ENCODE results near the gene TOE1. TPM values are rescaled to one million over a fixed set of nuclear protein-coding genes. Genes with fewer than 3 reads are reported as not detected.
"Not testable (repeated sequence)": the region's sequence is repeated elsewhere in the genome, so short reads cannot be mapped to it uniquely, and the experiment has no call there.

The TOE1 gene
- total RNA-seq, 1 donor from 2014 or later: 21.6 TPM

- DNase-seq: peak; percentile 21
Measured at GRCh38 chr1:45355683-45356082, 15.7 kb downstream of the TOE1 start.

- DNase-seq: no peak
Measured at GRCh38 chr1:45356186-45356585, 16.2 kb downstream of the TOE1 start.

GRCh38 chr1:45359882-45360513 is 20.0 kb downstream of the TOE1 start:
- DNase-seq: peak; percentile 81

- DNase-seq: peak; percentile 60
Measured at GRCh38 chr1:45360981-45361380, 21.0 kb downstream of the TOE1 start.

- DNase-seq: no peak
Measured at GRCh38 chr1:45364294-45364693, 24.3 kb downstream of the TOE1 start.

GRCh38 chr1:45365051-45365450 is 25.1 kb downstream of the TOE1 start:
- DNase-seq: no peak

GRCh38 chr1:45370575-45370974 is 30.6 kb downstream of the TOE1 start:
- DNase-seq: no peak

GRCh38 chr1:45373573-45373972 is 33.6 kb downstream of the TOE1 start:
- no peak for DNase-seq

GRCh38 chr1:45375104-45376090 is 35.4 kb downstream of the TOE1 start:
- DNase-seq: peak; percentile 10

- DNase-seq: no peak
Measured at GRCh38 chr1:45378184-45378583, 38.2 kb downstream of the TOE1 start.

GRCh38 chr1:45379524-45379923 is 39.6 kb downstream of the TOE1 start:
- no peak for DNase-seq

- DNase-seq: no peak
Measured at GRCh38 chr1:45380125-45380524, 40.2 kb downstream of the TOE1 start.

GRCh38 chr1:45380730-45381129 is 40.8 kb downstream of the TOE1 start:
- DNase-seq: no peak

GRCh38 chr1:45381243-45381642 is 41.3 kb downstream of the TOE1 start:
- no peak for DNase-seq

GRCh38 chr1:45383191-45383590 is 43.2 kb downstream of the TOE1 start:
- DNase-seq: no peak

- not testable (repeated sequence) for DNase-seq
Measured at GRCh38 chr1:45384213-45384612, 44.2 kb downstream of the TOE1 start.

GRCh38 chr1:45385302-45385701 is 45.3 kb downstream of the TOE1 start:
- DNase-seq: no peak

GRCh38 chr1:45386219-45386618 is 46.2 kb downstream of the TOE1 start:
- DNase-seq: no peak

Other genes starting within 250 kb of the TOE1 start
- gene ZSWIM5, start 133.6 kb upstream of the TOE1 start, total RNA-seq: 5.8 and 6.5 TPM in 2 replicates
- gene HPDL, start 13.3 kb upstream of the TOE1 start, total RNA-seq: 0.85 and 4.6 TPM in 2 replicates
- 18.0 and 18.9 TPM in 2 replicates for gene MUTYH, start 270 bp downstream of the TOE1 start, total RNA-seq
- 6.7 and 7.7 TPM in 2 replicates for gene TESK2, start 151.0 kb downstream of the TOE1 start, total RNA-seq
- gene CCDC163, start 159.9 kb downstream of the TOE1 start, total RNA-seq: 0.23 and 1.0 TPM in 2 replicates
- 0.51 and 1.4 TPM in 2 replicates for gene MMACHC, start 160.1 kb downstream of the TOE1 start, total RNA-seq
- gene PRDX1, start 181.7 kb downstream of the TOE1 start, total RNA-seq: 698 and 775 TPM in 2 replicates
- 141 and 232 TPM in 2 replicates for gene AKR1A1, start 210.7 kb downstream of the TOE1 start, total RNA-seq
- gene NASP, start 243.9 kb downstream of the TOE1 start, total RNA-seq: 88.2 and 114 TPM in 2 replicates